OCI-LY3 (cell line): Measurements from ENCODE around the gene LARP1.

Experiments used
- CTCF ChIP-seq: fragments of 200-600, 300-600 bp; sonication (generic); IDR thresholded peaks from 2 replicates; pipeline ENCODE4 v1.5.1; 2014; ENCODE audit warnings: antibody characterized with exemption, low read length, low read depth
- EZH2phosphoT487 ChIP-seq: fragments of 200-600 bp; shearing (Covaris generic); IDR thresholded peaks from 2 replicates; pipeline ENCODE4 v1.6.1; 2018; ENCODE audit warnings: antibody characterized with exemption, mixed run types, low read depth

- no peak for TF ChIP-seq CTCF
- no peak for TF ChIP-seq EZH2phosphoT487
Observed at GRCh38 chr5:154708207-154708606, 47.0 kb upstream of the LARP1 start.
